HG03571 (cell line): Measurements from ENCODE around the gene NUCB2.

Experiments
- ATAC-seq: cut with Tn5 transposase; IDR thresholded peaks from one replicate; pipeline ENCODE4 v1.9.1; 2021; ENCODE audit not compliant: unreplicated experiment

NUCB2 gene

GRCh38 chr11:17379383-17380180 is 103.0 kb downstream of the NUCB2 start:
- no peak for ATAC-seq

DNA sequence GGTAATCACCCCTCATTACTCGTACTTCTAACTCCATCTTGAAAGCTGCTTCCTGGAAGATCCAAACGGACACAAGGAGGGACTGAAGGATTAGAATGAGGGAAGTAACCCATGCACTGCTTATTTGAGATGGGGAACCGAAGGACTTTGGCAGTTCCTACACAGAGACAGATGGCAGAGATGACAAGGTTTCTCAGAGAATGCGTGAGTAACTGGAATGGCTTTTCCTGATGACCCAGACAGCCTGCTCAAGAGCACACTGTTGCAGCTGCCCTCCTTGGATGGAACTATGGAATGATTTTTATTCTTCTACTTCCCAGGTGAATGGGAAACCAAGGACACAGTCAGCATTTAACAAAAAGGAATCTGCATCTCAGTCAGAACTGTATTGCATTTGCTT is 104.6 kb downstream of the NUCB2 start:
- ATAC-seq, result no peak
